Measurements from ENCODE around the gene RPL22.
A peak's percentile ranks its signal among the peaks of the same experiment; 100 is the strongest.

RPL22 gene

GRCh38 chr1:6152181-6152580 lies 47.2 kb downstream of the RPL22 start:
- DNase-seq (ENCODE audit: low spot score): no peak

- no peak for DNase-seq (ENCODE audit: low spot score)
Observed at GRCh38 chr1:6151291-6151822, 48.0 kb downstream of the RPL22 start.

GRCh38 chr1:6150006-6150938 lies 49.1 kb downstream of the RPL22 start:
- no peak for DNase-seq (ENCODE audit: low spot score)

- no peak for DNase-seq (ENCODE audit: low spot score)
Observed at GRCh38 chr1:6149597-6149996, 49.8 kb downstream of the RPL22 start.

GRCh38 chr1:6148497-6149241 lies 50.7 kb downstream of the RPL22 start:
- peak; percentile 45 for DNase-seq (ENCODE audit: low spot score)

- no peak for DNase-seq (ENCODE audit: low spot score)
Observed at GRCh38 chr1:6145864-6146410, 53.5 kb downstream of the RPL22 start.

GRCh38 chr1:6145396-6145750 lies 54.0 kb downstream of the RPL22 start:
- no peak for DNase-seq (ENCODE audit: low spot score)

- DNase-seq (ENCODE audit: low spot score): no peak
Observed at GRCh38 chr1:6144647-6145395, 54.6 kb downstream of the RPL22 start.

GRCh38 chr1:6144175-6144574 lies 55.2 kb downstream of the RPL22 start:
- no peak for DNase-seq (ENCODE audit: low spot score)

GRCh38 chr1:6143395-6143794 lies 56.0 kb downstream of the RPL22 start:
- DNase-seq (ENCODE audit: low spot score): no peak

- DNase-seq (ENCODE audit: low spot score): no peak
Observed at GRCh38 chr1:6142734-6143133, 56.7 kb downstream of the RPL22 start.

GRCh38 chr1:6142036-6142621 lies 57.3 kb downstream of the RPL22 start:
- DNase-seq (ENCODE audit: low spot score): no peak

- DNase-seq (ENCODE audit: low spot score): no peak
Observed at GRCh38 chr1:6141592-6141991, 57.8 kb downstream of the RPL22 start.

GRCh38 chr1:6140413-6140812 lies 59.0 kb downstream of the RPL22 start:
- DNase-seq (ENCODE audit: low spot score): no peak

GRCh38 chr1:6137758-6138157 lies 61.6 kb downstream of the RPL22 start:
- no peak for DNase-seq (ENCODE audit: low spot score)

- no peak for DNase-seq (ENCODE audit: low spot score)
Observed at GRCh38 chr1:6136516-6137220, 62.7 kb downstream of the RPL22 start.

Data from Ammon's horn (tissue), 1 donor.